Measurements from ENCODE around the gene SCNN1A.

SCNN1A gene

GRCh38 chr12:6367969-6368892 lies 7.1 kb downstream of the SCNN1A start:
- no peak for FAIRE-seq

- no peak for FAIRE-seq
Observed at GRCh38 chr12:6367065-6367968, 8.0 kb downstream of the SCNN1A start.

GRCh38 chr12:6364044-6364374 lies 11.4 kb downstream of the SCNN1A start:
- FAIRE-seq = no peak

GRCh38 chr12:6363330-6364043 lies 11.9 kb downstream of the SCNN1A start:
- FAIRE-seq = no peak

- FAIRE-seq = no peak
Observed at GRCh38 chr12:6363010-6363329, 12.4 kb downstream of the SCNN1A start.

- no peak for FAIRE-seq
Observed at GRCh38 chr12:6362403-6362802, 13.0 kb downstream of the SCNN1A start.

- FAIRE-seq = no peak
Observed at GRCh38 chr12:6361834-6362233, 13.5 kb downstream of the SCNN1A start.

GRCh38 chr12:6360578-6361490 lies 14.5 kb downstream of the SCNN1A start:
- FAIRE-seq = no peak

- FAIRE-seq = no peak
Observed at GRCh38 chr12:6360080-6360571, 15.2 kb downstream of the SCNN1A start.

GRCh38 chr12:6358881-6359280 lies 16.5 kb downstream of the SCNN1A start:
- no peak for FAIRE-seq

- FAIRE-seq = no peak
Observed at GRCh38 chr12:6356374-6356820, 19.0 kb downstream of the SCNN1A start.

GRCh38 chr12:6355491-6356373 lies 19.6 kb downstream of the SCNN1A start:
- FAIRE-seq = no peak

GRCh38 chr12:6354495-6355393 lies 20.6 kb downstream of the SCNN1A start:
- no peak for FAIRE-seq

- FAIRE-seq = no peak
Observed at GRCh38 chr12:6352193-6353173, 22.9 kb downstream of the SCNN1A start.

GRCh38 chr12:6351622-6352021 lies 23.7 kb downstream of the SCNN1A start:
- FAIRE-seq = no peak

GRCh38 chr12:6347367-6348338 lies 27.7 kb downstream of the SCNN1A start:
- no peak for FAIRE-seq

GRCh38 chr12:6346942-6347341 lies 28.4 kb downstream of the SCNN1A start:
- FAIRE-seq = no peak

All from A204.1 (cell line).